ENCODE measurements around the gene CPED1.

DNA sequence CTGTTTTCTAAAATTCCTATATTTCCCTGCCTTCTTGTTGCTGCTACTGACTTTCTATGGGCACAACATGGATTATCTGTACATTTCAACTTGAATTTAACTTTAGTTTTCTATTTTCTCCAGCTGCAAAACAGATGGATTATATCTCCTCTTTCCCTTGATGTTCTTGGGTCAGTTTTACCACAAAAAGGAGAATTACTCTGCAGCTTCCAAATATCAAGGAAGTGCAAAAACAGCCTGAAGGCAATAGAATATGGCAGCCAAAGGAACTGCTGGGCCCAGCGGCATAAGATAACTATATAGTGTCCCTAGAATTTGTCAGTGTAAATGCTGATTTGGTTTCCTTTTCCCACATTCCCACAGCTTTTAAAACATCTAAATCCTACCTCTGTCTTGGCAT is 29.1 kb downstream of the CPED1 start:
- no peak for TF ChIP-seq CTCF (IDR thresholded peaks at IDR 0.05)
- no peak for TF ChIP-seq POLR2A (IDR thresholded peaks at IDR 0.05)
- TF ChIP-seq EP300 (IDR thresholded peaks at IDR 0.05), result no peak
- no peak for TF ChIP-seq POLR2AphosphoS5 (IDR thresholded peaks at IDR 0.05)
